ENCODE measurements around the gene GCKR. TPM values are rescaled to one million over a fixed set of nuclear protein-coding genes. Genes with fewer than 3 reads are reported as not detected.

Gene GCKR, protein sequence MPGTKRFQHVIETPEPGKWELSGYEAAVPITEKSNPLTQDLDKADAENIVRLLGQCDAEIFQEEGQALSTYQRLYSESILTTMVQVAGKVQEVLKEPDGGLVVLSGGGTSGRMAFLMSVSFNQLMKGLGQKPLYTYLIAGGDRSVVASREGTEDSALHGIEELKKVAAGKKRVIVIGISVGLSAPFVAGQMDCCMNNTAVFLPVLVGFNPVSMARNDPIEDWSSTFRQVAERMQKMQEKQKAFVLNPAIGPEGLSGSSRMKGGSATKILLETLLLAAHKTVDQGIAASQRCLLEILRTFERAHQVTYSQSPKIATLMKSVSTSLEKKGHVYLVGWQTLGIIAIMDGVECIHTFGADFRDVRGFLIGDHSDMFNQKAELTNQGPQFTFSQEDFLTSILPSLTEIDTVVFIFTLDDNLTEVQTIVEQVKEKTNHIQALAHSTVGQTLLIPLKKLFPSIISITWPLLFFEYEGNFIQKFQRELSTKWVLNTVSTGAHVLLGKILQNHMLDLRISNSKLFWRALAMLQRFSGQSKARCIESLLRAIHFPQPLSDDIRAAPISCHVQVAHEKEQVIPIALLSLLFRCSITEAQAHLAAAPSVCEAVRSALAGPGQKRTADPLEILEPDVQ
- 0.71 TPM for total RNA-seq

DNA sequence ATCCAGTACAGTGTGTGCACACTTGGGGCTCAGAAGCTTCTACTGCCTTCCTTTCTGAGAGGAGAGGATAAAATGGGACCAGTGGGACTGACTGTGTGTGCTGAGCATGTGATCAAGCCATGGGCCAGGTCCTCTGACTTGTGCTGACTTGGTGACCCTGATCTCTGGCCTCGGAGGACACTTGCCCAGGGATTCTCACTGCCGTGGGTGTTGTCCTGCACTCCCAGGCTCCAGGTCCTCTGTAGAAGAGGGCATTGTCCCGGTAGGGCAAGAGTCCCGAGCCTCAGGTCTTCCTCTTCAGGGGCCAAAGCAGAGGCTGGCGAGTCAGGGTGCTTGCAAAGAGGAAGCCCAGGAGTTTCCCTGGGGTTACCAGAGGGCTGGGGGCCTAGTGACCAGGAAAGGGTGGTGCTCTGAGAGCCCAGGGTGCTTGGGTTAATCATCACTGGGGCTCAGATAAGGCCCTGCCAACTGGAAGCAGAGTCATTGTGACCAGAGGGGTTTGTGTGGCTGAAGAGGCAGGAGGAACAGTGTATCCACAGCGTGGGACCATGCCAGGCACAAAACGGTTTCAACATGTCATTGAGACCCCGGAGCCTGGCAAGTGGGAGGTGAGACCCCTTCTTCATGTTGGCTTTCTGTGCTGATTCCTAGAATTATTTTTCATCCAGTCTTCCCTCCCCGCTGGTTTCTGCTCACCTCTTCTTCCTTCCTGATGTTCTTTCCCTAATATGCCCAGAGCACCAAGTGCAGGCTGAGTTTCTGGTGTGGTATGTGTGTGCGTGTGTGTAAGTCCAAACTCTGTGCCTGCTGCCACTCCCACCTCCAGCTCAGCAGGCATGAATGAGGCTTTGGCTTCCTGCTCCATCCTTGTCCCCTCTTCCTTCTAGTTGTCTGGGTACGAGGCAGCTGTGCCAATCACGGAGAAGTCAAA is at the start of gene GCKR:
GCKR (plus strand) TSS at position 483 of the 931 bp plus-strand sequence; CDS start at position 549, 66 bp downstream.
- ATAC-seq (no peak), DNase-seq (ENCODE audit: low spot score) (no peak)
- intact Hi-C loops (cut with DNase I): no loop called here

DNA sequence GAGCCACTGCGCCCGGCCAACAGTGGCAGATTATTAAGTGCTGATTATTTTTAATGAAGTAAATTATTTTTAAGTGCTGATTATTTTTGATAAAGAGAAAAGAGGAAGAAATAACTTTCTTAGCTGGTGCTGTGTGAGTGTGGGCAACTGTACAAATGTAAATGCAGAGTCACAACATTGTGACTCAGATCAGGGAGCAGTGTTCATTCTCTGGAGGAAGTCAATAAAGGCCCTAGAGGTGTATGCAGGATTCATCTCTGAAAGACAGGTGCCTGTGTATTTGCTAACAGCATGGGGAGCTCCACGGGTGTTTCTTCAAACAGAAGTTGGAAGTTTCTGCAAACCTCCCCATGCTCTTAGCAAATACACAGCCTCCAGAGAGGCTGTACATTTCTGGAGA is 48.3 kb upstream of the GCKR start:
- DNase-seq (ENCODE audit: low spot score): no peak
- intact Hi-C loops (cut with DNase I): no loop called here
- no peak for ATAC-seq

GRCh38 chr2:27451095-27451494 is 45.5 kb upstream of the GCKR start:
- no peak for ATAC-seq
- intact Hi-C loops (cut with DNase I): no loop called here
- no peak for DNase-seq (ENCODE audit: low spot score)

- intact Hi-C loops (cut with DNase I): no loop called here
- ATAC-seq (no peak), DNase-seq (ENCODE audit: low spot score) (no peak)
Measured at GRCh38 chr2:27453968-27454367, 42.7 kb upstream of the GCKR start.

DNA sequence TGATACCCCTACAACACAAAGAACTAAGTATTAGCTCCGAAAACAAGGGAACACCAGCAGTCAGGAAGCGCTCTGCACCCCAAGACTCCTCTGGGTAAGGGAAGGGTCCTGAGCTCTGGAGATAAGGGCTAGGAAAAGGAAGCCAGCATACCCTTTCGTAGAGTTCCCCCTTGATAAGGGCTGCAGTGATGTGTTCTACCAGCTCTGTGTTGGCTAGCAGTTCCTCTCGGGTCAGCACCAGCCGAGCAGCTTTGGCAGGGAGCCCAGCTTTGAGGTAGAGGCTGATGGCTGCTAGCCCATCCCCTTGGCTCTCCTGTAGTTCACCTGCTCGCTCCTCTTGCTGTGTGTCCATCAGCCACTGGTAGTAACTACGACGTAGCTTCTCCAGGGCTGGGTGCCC is 35.5 kb upstream of the GCKR start:
- DNase-seq (ENCODE audit: low spot score): no peak
- no peak for ATAC-seq
- intact Hi-C loops (cut with DNase I): no loop called here

GRCh38 chr2:27464443-27464842 is 32.2 kb upstream of the GCKR start:
- DNase-seq (ENCODE audit: low spot score): no peak
- ATAC-seq: no peak
- intact Hi-C loops (cut with DNase I): no loop called here

DNA sequence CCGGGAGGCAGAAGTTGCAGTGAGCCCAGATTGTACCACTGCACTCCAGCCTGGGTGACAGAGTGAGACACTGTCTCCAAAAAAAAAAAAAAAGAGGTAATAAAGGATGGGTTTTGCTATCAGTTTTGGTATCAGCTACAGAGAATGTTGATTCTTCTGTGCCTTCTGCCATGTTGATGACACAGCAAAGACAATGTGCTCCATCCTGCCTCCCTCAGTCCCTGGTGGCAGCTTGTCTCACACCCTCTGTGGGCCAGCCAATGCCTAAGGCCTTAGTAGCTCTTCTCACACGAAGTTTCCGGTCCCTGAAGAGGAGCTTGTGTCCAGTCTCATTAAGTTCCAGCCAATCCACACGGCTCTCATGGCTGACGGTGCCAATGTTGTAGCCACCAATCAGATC is 24.7 kb upstream of the GCKR start:
- intact Hi-C loops (cut with DNase I): no loop called here

DNA sequence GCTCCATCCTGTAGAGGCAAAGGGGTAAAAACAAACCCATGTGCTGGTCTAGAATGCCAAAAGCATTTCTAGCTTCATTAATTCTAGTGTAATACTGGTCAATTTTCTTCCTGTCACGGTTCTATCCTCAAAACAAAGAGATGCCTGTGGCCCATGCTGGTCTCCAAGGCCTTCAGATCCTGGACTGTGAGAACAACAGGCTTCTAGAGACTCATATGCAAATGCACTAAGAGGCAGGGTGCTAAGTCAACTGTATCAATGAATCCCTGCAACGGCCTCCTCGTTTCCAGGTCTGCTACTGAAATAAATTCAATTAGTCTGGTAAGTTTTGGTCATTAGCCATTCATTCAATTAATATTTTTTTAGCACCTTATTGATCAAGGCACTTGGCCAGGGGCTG is 11.1 kb upstream of the GCKR start:
- no peak for ATAC-seq
- intact Hi-C loops (cut with DNase I): no loop called here

More for the DNA sequence above, 24.7 kb upstream of the GCKR start:
- ATAC-seq (no peak), DNase-seq (ENCODE audit: low spot score) (no peak)

GRCh38 chr2:27489118-27489497 is 7.5 kb upstream of the GCKR start:
- intact Hi-C loops (cut with DNase I): no loop called here
- ATAC-seq (peak; percentile 47), DNase-seq (ENCODE audit: low spot score) (no peak)

More for the DNA sequence above, 11.1 kb upstream of the GCKR start:
- DNase-seq (ENCODE audit: low spot score): no peak

DNA sequence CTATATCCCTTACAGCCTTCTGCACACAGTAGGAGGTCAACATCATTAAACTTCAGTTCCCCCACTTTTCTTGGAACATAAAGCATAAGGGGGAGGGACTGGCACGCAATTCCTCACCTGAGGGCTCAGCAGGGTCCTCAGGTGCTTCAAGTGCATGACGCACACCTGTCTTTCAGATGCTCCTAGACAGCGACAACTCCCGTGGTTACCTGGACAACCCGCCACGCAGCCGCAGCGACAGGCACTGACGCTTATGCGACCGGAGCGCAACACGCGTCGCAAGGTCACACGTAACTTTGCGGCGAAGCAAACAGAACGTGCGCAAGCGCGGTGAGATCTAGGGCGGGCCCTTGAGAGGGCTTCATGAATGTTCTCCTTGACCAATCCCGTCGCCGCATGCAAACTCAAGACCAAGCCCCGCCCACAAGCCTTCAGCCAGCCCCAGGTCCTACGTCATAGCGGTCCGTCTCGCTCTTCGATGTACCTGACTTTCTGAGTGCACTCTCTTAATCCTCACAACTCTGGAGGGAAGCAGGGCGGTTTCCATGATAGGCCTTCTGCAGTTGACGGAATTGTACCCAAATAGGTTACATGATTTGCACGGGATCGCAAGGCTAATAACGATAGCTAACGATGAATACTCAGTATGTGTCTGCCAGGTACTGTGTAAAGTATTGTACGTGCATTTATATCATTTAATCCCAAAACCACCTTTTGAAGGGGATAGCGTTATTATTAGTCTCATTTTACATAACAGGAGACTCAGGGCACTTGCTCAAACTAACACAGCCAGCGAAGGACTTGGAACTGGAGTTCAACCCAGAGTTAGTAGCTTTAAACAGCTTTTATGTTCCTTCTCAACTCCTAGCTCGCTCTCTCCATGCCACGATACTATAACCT is 6.9 kb upstream of the GCKR start, which contains the start of gene IFT172:
IFT172 (minus strand) TSS at position 246 of the 900 bp plus-strand sequence; CDS start at position 156, 90 bp downstream.
- intact Hi-C loops (cut with DNase I): no loop called here
- DNase-seq (ENCODE audit: low spot score) (peak; percentile 98), ATAC-seq (peak; percentile 99)

DNA sequence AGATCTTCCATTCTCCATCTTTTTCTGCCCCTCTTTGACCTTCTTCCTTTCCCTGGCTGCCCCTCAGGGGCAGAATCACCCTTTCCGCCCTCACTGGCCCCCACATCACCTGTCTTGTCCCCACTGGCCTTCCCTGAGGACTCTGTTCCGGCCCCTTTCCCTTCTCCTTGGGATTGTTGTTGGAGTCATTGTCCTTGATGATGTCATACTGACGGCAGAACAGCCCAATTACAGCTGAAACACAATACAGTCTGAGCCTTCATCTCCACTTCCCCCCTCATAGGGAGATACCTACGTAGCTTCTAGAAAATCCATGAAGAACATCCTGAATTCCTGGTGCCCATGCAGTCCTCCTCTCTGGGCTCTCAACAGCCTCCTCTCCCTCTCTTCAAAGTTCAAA is 4.1 kb upstream of the GCKR start:
- no peak for DNase-seq (ENCODE audit: low spot score)
- intact Hi-C loops (cut with DNase I): no loop called here
- no peak for ATAC-seq

- no peak for ATAC-seq
- intact Hi-C loops (cut with DNase I): no loop called here
- DNase-seq (ENCODE audit: low spot score): no peak
Measured at GRCh38 chr2:27493948-27494283, 2.7 kb upstream of the GCKR start.

- intact Hi-C loops (cut with DNase I): no loop called here
- peak; percentile 31 for ATAC-seq
- no peak for DNase-seq (ENCODE audit: low spot score)
Measured at GRCh38 chr2:27494284-27494943, 2.2 kb upstream of the GCKR start.

GRCh38 chr2:27494944-27495554 is 1.6 kb upstream of the GCKR start, which contains the start of gene FNDC4:
FNDC4 (minus strand) TSS chr2:27495200; CDS start chr2:27494679, 521 bp downstream.
- DNase-seq (ENCODE audit: low spot score): peak; percentile 63
- peak; percentile 45 for ATAC-seq
- intact Hi-C loops (cut with DNase I): no loop called here

DNA sequence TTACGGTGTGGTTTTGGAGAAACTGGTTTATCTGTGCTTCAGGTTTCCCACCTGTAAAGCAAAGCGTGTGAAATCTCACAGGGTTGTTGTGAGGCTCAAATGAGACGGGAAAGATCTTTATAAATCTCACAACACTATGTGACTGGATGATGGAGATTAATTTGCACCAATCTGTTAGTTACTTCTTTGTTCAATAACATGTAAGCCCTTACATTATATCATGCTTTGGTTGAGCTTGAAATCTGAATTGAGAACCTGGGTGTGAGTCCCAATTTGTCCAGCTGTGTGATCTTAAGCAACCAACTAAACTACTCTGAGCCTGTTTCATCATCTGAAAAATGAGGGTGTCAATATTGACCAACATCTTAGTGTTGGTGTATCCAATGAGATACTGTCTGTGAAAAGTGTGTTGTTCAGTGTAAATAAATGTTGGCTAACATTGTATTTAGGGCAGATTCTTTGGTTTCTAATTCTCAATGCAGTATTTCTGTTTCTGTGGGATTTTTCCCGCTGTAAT is 741 bp upstream of the GCKR start:
- no peak for DNase-seq (ENCODE audit: low spot score)
- intact Hi-C loops (cut with DNase I): no loop called here
- ATAC-seq: no peak

- intact Hi-C loops (cut with DNase I): no loop called here
- ATAC-seq: no peak
- DNase-seq (ENCODE audit: low spot score): no peak
Measured at GRCh38 chr2:27497288-27497627, 619 bp downstream of the GCKR start.

- DNase-seq (ENCODE audit: low spot score) (no peak), ATAC-seq (no peak)
- intact Hi-C loops (cut with DNase I): no loop called here
Measured at GRCh38 chr2:27498975-27499374, 2.3 kb downstream of the GCKR start.

DNA sequence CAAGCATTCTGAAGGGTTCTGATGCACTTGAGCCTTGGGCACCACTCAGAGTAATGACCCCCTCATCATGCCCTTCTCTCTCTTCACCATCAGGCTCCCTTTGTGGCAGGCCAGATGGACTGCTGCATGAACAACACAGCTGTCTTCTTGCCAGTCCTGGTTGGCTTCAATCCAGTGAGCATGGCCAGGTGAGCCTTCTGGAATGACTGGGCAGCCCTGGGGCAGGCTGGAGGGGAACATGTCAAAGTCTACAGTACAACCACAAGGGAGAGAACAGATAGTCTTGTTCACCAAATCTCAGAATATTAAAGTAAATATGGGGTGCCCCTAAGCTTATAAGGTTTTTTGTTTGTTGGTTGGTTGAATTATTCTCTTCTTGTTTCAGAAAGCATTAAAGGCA is 4.4 kb downstream of the GCKR start:
- intact Hi-C loops (cut with DNase I): no loop called here

More for the DNA sequence above, 4.4 kb downstream of the GCKR start:
- DNase-seq (ENCODE audit: low spot score) (no peak), ATAC-seq (no peak)

All from sciatic nerve (tissue), 2 donors.